IPS-18c (cell line): ENCODE results near the gene RNU1-3.
"Not testable (repeated sequence)": the region's sequence is repeated elsewhere in the genome, so short reads cannot be mapped to it uniquely, and the experiment has no call there.

Experiments used
- H3K4me3 ChIP-seq: 2 replicates; pipeline ENCODE4 v1.7.0; 2013; ENCODE audit warnings: low read depth, mild to moderate bottlenecking, low read length, moderate library complexity; ENCODE audit not compliant: insufficient read depth
- H3K9me3 ChIP-seq: one replicate; pipeline ENCODE4 v1.6.1; 2013; ENCODE audit warnings: mild to moderate bottlenecking, low read length, moderate library complexity; ENCODE audit not compliant: control insufficient read depth, insufficient read depth

The RNU1-3 gene

DNA sequence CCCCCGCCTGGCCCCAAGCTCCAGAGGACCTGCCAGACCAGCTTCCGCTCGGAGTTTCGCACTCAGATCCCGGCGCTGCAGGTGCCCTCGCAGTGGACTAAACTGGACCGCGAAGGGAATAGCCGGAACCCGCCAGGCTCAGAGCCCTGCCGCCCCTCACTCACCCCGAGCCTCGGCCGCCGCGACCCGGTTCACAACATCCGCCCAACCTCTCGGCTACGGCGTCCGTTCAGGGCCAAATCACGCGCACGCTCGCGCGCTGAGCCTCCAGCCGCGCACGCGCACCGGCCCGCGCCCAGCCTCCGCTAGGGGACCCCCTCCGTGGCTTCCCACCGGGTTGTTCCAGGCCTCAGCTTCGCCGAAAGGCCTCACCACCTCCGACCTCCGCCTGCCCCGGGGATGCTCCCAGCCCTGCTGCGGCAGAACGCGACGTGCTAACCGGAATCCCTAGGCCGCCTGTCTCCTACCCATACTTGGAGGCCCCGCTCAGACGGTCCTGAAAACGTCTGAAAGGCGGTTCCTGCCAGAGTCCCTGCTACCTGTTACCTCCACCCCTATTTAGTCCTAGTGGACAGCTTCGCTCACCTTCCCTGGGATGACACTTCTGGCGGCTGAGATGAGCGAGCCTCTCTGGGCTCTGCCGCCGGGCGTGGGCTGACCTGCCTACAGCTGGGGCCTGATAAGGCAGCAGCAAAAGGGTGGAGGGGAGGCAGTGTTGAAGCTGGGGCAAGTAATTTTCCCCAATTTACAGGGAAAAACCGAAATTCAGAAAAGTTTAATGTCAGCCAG, 22.1 kb downstream of the RNU1-3 start:
- peak overlapping the region; percentile 100 for H3K4me3 ChIP-seq

DNA sequence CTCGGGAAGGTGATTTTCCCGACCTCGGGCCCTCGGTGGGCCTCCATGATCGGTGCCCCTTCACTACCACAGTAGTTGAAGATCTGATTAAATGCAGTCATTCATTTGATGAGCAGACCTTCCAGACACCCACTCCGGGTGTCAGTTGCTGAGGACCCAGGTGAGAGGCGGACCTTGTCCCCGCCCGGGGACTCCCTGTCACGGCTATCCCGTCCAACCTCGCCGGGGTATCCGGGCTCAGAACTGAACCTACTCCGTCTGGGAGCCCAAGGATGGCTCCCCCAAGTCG, 22.6 kb downstream of the RNU1-3 start:
- peak overlapping the region; percentile 100 for H3K4me3 ChIP-seq
- no peaks in the 10 kb centered on the region for H3K9me3 ChIP-seq

More for the DNA sequence above, 22.1 kb downstream of the RNU1-3 start:
- H3K9me3 ChIP-seq = not testable (repeated sequence)

DNA sequence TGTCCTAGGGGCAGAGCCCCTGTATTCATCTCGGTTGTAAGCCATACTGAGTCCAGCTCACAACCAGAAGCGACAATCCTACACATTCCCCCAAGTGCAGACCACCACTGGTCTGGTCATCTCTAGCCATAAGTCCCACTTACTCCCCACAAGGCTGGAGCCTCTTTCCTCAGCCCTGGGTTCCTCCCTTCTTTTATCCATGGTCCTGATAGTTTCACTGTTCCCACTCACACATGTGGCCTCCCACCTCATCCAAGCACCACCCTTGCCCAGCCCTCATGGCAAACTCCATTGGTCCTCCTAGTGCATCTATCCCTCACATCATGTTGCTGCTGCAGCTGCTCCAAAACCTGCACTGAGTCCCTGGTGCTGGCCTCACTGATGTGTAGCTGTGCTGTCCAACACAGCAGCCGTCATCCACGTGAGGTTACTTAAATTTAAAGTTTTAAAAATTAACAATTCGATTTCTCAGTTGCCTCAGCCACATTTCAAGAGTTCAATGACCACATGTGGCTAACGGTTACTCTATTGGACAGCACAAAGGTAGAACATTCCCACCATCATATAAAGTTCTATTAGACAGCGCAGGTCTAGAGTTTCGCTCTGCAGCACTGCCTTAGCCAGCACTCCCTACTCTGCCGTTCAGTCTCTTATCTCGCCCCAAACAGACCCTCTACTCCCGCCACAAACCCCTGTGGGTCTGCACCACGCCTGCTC, 23.1 kb downstream of the RNU1-3 start:
- H3K9me3 ChIP-seq = not testable (repeated sequence)

GRCh38 chr1:16643001-16643411, 23.7 kb downstream of the RNU1-3 start:
- not testable (repeated sequence) for H3K9me3 ChIP-seq, H3K4me3 ChIP-seq

More for the DNA sequence above, 23.1 kb downstream of the RNU1-3 start:
- peak overlapping the region; percentile 100 for H3K4me3 ChIP-seq

GRCh38 chr1:16642025-16642966, 24.5 kb downstream of the RNU1-3 start:
- not testable (repeated sequence) for H3K9me3 ChIP-seq, H3K4me3 ChIP-seq

GRCh38 chr1:16641159-16641975, 25.4 kb downstream of the RNU1-3 start:
- not testable (repeated sequence) for H3K9me3 ChIP-seq, H3K4me3 ChIP-seq

DNA sequence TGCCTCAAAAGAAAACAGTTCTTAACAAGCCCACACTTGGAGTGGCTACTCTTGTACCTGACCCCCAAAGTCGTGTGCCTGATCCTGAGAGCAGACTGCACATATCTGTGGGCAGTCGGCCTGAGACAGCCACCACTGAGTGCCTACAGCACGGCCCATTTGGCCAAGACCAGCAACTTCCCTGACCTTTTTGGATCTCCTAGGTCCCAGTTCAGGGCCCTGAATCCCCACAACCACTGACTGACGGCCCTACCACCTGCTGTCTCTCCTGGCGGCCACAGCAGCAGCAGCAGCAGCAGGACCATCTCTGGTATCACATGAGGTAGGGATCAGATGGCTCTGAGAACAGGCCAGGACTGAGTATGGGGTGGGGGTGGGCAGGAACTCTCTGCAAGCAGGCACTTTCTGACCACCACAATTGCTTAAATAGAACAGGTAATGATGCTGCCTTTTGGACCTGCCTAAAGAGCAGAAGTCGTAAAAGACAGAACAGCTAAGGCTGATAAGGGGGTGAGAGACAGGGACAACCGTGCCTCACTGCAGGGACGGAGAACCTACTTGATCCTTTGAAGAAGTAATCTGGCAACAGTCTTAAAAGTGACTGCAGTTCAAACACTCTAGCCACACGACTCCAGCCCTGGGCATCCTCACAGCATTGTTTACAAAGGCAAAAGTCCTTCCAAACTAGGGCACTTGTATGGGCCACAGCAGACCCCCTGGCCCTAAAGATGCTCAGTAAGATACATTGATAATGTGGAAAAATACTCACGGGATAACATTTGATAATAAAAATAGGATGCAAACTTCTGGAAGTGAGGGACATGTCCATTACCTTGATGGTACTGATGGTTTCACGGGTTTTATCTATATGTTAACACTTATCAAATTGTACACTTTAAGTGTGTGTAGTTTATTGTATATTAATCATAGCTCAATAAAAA, 27.4 kb downstream of the RNU1-3 start:
- H3K4me3 ChIP-seq, H3K9me3 ChIP-seq: not testable (repeated sequence)

GRCh38 chr1:16637941-16638778, 28.6 kb downstream of the RNU1-3 start:
- not testable (repeated sequence) for H3K9me3 ChIP-seq, H3K4me3 ChIP-seq

DNA sequence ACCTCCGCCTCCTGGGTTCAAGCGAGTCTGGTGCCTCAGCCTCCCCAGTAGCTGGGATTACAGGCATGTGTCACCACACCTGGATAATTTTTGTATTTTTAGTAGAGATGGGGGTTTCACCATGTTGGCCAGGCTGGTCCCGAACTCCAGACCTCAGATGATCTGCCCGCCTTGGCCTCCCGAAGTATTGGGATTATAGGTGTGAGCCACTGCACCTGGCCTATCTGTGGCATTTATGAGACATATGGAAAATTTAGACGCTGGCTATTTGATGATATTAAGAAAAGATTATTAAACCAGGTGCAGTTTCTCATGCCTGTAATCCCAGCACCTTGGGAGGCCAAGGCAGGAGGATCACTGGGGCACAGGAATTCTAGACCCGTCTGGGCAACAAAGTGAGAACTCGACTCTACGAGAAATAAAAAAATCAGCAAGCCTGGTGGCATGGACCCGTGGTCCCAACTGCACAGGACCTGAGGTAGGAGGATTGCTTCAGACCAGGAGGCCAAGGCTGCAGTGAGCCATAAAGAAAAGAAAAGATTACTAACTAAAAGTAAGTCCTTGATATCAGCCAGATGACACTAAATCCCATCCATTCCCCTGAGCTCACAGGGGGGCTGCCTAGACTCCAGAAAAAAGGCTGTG, 30.1 kb downstream of the RNU1-3 start:
- H3K4me3 ChIP-seq, H3K9me3 ChIP-seq: not testable (repeated sequence)

DNA sequence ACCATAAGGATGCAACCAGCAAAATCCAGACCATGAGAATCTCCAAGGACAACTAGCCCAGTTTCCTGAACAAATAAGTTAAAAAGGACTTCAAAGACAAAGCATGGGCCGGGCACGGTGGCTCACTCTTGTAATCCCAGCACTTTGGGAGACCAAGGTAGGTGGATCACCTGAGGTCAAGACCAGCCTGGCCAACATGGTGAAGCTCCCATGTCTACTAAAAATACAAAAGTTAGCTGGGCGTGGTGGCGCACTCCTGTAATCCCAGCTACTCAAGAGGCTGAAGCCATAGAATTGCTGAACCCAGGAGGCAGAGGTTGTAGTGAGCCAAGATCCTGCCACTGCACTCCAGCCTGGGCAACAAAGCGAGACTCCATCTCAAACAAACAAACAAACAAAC, 30.8 kb downstream of the RNU1-3 start:
- H3K9me3 ChIP-seq, H3K4me3 ChIP-seq: not testable (repeated sequence)

- H3K9me3 ChIP-seq = not testable (repeated sequence)
Measured at GRCh38 chr1:16633540-16634282, 33.0 kb downstream of the RNU1-3 start.

DNA sequence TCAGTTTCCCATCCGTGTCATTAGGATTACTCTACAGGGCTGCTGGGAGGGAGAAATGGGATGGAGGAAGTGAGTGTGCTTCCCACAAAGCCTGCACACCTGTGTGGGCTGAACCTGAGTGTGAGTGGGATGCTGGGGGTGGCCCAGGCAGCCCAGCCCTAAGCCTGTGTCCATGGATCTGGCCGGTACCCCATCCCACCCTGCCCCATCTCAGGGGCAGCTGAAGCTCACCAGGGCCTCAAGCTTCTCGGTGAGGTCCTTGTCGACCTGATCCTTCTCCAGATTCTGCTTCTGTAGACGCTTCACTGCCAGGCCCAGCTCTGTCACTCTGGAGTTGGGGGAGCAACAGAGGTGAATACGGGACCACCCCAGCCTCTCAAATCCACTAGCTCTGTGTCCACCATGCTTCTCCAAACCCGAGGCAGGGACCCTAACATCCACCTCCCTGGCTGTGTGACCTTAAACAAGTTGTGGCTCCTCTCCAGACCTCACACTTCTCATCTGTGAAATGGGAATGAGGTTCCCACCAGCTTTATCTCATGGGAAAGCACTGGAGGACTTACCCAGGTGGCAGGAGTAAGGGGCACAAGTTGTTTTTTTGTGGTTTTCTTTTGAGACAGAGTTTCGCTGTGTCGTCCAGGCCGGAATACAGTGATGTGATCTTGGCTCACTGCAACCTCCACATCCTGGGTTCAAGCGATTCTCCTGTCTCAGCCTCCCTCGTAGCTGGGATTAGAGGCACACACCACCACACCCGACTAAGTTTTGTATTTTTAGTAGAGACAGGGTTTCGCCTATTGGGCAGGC, 34.5 kb downstream of the RNU1-3 start:
- H3K4me3 ChIP-seq, H3K9me3 ChIP-seq: not testable (repeated sequence)

More at GRCh38 chr1:16633540-16634282, 33.0 kb downstream of the RNU1-3 start:
- H3K4me3 ChIP-seq = not testable (repeated sequence)

DNA sequence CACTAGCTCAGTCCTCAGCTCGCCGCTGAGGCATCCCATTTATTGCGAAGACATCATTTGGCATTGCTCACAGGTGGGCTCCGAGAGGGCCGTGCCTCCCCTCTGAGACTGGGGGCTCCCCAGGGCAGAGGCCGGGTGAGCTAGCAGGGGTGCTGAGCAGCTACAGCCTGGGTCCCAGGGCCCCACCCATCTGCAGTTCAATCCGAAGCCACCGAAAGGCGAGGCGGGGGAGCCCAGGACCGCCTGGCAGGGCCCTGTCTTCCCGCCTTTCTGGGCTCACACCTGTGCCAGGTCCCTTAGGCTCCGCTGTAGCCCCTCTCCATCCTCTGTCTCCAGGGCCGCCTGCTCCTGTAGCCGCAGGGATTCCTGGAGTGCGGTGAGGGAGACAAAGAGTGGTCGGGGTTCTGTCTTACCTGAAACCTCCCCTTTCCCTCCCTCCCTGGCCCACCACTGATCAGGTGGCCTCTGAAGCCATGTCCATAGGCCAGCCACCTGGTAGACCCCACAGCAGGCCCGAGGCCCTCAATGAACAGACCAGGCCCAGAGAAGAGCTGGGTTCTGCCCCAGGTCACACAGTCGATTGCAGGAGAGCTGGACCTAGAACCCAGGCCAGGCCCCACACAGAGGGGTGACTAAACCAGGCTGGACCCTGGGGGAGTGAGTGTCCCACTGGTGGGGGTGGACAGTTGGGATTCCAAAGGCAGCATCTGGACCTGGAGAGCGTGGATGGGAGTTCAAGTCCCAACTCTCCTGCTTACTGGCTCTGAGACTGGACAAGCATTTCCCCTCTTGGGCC, 35.3 kb downstream of the RNU1-3 start:
- no peak overlapping the region for H3K4me3 ChIP-seq

More for the DNA sequence above, 35.3 kb downstream of the RNU1-3 start:
- H3K9me3 ChIP-seq = no peaks in the 10 kb centered on the region
